ENCODE data around the gene LCN10. TPM values are rescaled to one million over a fixed set of nuclear protein-coding genes. Genes with fewer than 3 reads are reported as not detected.

LCN10 gene
- total RNA-seq, 1 experiment from 2014 or later = 1.5 TPM

GRCh38 chr9:136726631-136727191 lies 16.0 kb downstream of the LCN10 start:
- no peak overlapping the region for H2BK15ac ChIP-seq (ENCODE audit: low read depth, low read length)
- H3K9ac ChIP-seq (ENCODE audit: extremely low read depth, insufficient read length, low read length) = peak overlapping the region; percentile 18
- no peak overlapping the region for H2AK5ac ChIP-seq (ENCODE audit: insufficient read length, low read length)
- peak overlapping the region; percentile 93 for H3K4me2 ChIP-seq (ENCODE audit: insufficient read depth, insufficient read length, low read length)
- peak overlapping the region; percentile 94 to 96 for H3K4me3 Mint-ChIP-seq
- WGBS (ENCODE audit: extremely low coverage, insufficient read length, low lambda C conversion rate) = no CpG with 5 or more reads among the region's 18 CpGs
- H3K9me3 ChIP-seq (ENCODE audit: control insufficient read depth, low read depth, low read length) = no peaks in the 10 kb centered on the region
- no peak for DNase-seq
- no peak overlapping the region for H3K27ac ChIP-seq (ENCODE audit: insufficient read length, low read depth, low read length)
- H3T11ph ChIP-seq (ENCODE audit: low read length) = no peak overlapping the region
- no peak overlapping the region for H2BK120ac ChIP-seq (ENCODE audit: low read depth, low read length, poor library complexity, severe bottlenecking)
- H4K8ac ChIP-seq (replicated peaks; ENCODE audit: insufficient read length, low read depth, low read length) = no peak overlapping the region
- no peak overlapping the region for H2AFZ ChIP-seq (ENCODE audit: low read length)
- no peak overlapping the region for H2BK20ac ChIP-seq (ENCODE audit: low read depth, low read length, poor library complexity, severe bottlenecking)
- peak overlapping the region; percentile 87 to 96 (median 96); a peak in 5 of 7 replicates for H3K27ac Mint-ChIP-seq
- no peak overlapping the region for H3K4ac ChIP-seq (ENCODE audit: low read depth, low read length)
- H3K23ac ChIP-seq (ENCODE audit: insufficient read length, low read depth, low read length) = no peak overlapping the region
- H3K14ac ChIP-seq (ENCODE audit: insufficient read depth, low read length) = no peak overlapping the region
- TF ChIP-seq CTCF (conservative IDR thresholded peaks at IDR 0.05) = peak; percentile 53; the same call in 2 of the 3 replicates
- H3K79me1 ChIP-seq (ENCODE audit: insufficient read depth, low read depth, low read length, poor library complexity, severe bottlenecking) = peaks cover 6% of the 10 kb centered on the region
- H4K91ac ChIP-seq (ENCODE audit: insufficient read length, low read depth, low read length) = no peak overlapping the region
- no peak overlapping the region for H2BK12ac ChIP-seq (ENCODE audit: insufficient read length, low read depth, low read length)
- peaks cover 11% of the 10 kb centered on the region; the same call in 1 of the 2 replicates for H3K79me2 ChIP-seq (ENCODE audit: insufficient read depth, low read length)
- no peak overlapping the region for H2BK5ac ChIP-seq (ENCODE audit: insufficient read length, low read length)
- peaks cover 11% of the 10 kb centered on the region for H3K27me3 Mint-ChIP-seq (ENCODE audit: low read depth)
- no peak overlapping the region for H3K18ac ChIP-seq (ENCODE audit: insufficient read length, low read depth, low read length)
- H3K9me3 Mint-ChIP-seq = no peaks in the 10 kb centered on the region; a peak in 1 of 5 replicates
- H4K20me1 ChIP-seq (ENCODE audit: control insufficient read depth, insufficient read depth, insufficient read length) = no peaks in the 10 kb centered on the region
- peaks cover 10 to 17% of the 10 kb centered on the region in 2 experiments for H3K4me1 Mint-ChIP-seq
- no peak overlapping the region for H3K56ac ChIP-seq (ENCODE audit: insufficient read length, low read depth, low read length)
- H3K36me3 Mint-ChIP-seq (ENCODE audit: insufficient read depth in 1 of 3, low read depth in 3 of 3) = peaks cover 28 to 41% (median 37%) of the 10 kb centered on the region in 3 experiments
- H3K27me3 ChIP-seq (ENCODE audit: insufficient read depth, low read length) = no peaks in the 10 kb centered on the region
- no peak overlapping the region for H4K5ac ChIP-seq (ENCODE audit: insufficient read length, low read depth, low read length)
- peaks cover 10% of the 10 kb centered on the region for H3K23me2 ChIP-seq (ENCODE audit: insufficient read length, low read depth, low read length, poor library complexity, severe bottlenecking)
- no peaks in the 10 kb centered on the region for H3K4me1 ChIP-seq (ENCODE audit: insufficient read depth, low read length)
